ENCODE measurements around the gene PNKP. TPM values are rescaled to one million over a fixed set of nuclear protein-coding genes. Genes with fewer than 3 reads are reported as not detected.

PNKP gene
- total RNA-seq, 1 donor from 2014 or later = 46.3 TPM

DNA sequence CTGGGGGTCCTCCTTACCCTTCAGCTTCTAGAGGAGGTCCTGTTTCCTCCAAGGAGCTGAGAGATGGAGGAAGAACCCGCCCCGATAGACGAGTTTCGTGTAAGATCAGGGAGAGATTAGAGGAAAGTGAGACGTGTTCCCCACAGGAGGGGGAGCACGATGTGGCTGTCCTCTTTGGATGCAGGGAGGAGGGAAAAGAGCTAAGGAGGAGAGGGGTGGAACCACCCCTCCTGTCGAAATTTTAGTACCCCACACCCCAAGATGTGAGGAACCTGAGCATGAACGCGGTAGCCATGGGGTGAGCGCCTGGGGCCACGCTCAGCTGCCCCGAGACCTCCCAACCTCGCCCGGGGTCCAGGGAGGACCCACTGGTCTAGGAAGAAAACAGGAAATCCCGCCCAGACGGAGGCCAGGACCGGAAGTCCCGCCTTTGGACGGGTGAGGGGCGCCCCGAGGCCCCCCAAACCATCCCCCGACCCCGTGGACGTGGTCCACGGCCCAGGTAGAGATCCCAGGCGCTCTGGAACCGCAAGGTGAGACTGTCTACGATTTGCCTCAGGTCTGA is 8.6 kb upstream of the PNKP start:
- TF ChIP-seq, protein P1, sequence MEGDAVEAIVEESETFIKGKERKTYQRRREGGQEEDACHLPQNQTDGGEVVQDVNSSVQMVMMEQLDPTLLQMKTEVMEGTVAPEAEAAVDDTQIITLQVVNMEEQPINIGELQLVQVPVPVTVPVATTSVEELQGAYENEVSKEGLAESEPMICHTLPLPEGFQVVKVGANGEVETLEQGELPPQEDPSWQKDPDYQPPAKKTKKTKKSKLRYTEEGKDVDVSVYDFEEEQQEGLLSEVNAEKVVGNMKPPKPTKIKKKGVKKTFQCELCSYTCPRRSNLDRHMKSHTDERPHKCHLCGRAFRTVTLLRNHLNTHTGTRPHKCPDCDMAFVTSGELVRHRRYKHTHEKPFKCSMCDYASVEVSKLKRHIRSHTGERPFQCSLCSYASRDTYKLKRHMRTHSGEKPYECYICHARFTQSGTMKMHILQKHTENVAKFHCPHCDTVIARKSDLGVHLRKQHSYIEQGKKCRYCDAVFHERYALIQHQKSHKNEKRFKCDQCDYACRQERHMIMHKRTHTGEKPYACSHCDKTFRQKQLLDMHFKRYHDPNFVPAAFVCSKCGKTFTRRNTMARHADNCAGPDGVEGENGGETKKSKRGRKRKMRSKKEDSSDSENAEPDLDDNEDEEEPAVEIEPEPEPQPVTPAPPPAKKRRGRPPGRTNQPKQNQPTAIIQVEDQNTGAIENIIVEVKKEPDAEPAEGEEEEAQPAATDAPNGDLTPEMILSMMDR (IDR thresholded peaks at IDR 0.05) = no peak
- H3K27me3 ChIP-seq = no peaks in the 10 kb centered on the region
- intact Hi-C loops (cut with DNase I) = loop anchor here (1.0 to 2.0 kb wide), 5 partner anchors 9 to 501 kb away; partner anchors contain the start of genes ATF5, NR1H2, NUP62 and PNKP
- peaks cover 11 to 23% of the 10 kb centered on the region in 2 donors for H3K4me1 ChIP-seq
- peak overlapping the region; percentile 99 for H3K27ac ChIP-seq
- peak in 1 of 2 donors; percentile 81 for DNase-seq (ENCODE audit: low spot score in 2 of 2)
- peak overlapping the region; percentile 85 to 100 for H3K4me3 ChIP-seq
- no peaks in the 10 kb centered on the region for H3K9me3 ChIP-seq
- peaks cover 19 to 24% of the 10 kb centered on the region in 2 donors for H3K36me3 ChIP-seq

DNA sequence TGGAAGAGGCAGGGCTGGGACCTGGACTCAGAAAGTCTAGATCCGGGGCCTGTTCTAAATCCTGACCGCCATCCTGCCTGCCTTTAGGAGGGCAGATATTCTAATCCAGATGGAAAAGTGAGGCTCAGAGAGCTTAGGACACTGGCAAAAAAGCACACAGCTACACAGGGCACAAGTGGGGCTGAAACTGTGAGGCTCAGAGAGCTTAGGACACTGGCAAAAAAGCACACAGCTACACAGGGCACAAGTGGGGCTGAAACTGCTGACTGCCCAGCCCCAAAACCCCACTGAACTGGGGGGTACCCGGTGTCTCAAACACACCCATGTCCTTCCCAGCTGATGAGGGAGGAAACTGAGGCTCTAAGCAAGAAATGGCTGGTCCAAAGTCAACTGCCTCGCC is 7.8 kb upstream of the PNKP start:
- H3K4me3 ChIP-seq = peak overlapping the region; percentile 85 to 100
- H3K36me3 ChIP-seq = peaks cover 11 to 18% of the 10 kb centered on the region in 2 donors
- peak overlapping the region; percentile 99 for H3K27ac ChIP-seq
- intact Hi-C loops (cut with DNase I) = no loop called here
- peaks cover 11 to 29% of the 10 kb centered on the region in 2 donors for H3K4me1 ChIP-seq
- H3K27me3 ChIP-seq = no peaks in the 10 kb centered on the region
- TF ChIP-seq, protein P1 (IDR thresholded peaks at IDR 0.05) = no peak
- no peak for DNase-seq (ENCODE audit: low spot score in 2 of 2)
- H3K9me3 ChIP-seq = no peaks in the 10 kb centered on the region

DNA sequence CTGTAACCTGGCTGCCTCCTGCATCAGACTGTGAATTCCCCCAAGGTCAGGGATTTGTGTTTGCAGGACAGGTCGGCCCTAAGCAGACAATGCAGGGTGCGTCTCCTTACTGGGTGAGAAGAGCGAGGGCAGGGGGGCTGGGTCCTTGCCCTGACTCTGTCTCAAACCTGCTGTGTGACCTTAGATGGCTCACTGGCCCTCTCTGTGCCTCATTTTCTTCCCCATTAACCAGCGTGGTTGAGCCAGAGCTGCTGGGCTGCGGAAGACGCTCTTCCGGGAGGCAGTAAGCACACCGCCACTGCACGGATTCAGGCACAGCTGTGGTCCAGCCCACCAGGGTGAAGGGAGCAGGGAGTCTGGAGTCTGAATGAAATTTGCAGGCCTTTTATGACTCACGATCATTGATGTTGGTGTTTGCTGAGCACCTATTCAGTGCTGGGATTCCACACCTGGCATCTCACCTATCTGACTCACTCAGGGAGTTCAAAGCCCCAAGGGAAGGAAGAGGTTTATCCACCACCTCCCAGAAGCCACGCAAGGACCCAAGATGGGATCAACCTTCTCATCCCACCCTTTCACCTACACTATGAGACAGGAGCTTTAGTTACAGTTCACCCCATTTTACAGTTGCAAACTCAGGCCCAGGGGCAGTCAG is 7.3 kb upstream of the PNKP start:
- Histone ChIP-seq H3K36me3 (peaks cover 8 to 12% of the 10 kb centered on the region in 2 donors), H3K4me1 (peaks cover 11 to 33% of the 10 kb centered on the region in 2 donors), H3K4me3 (no peak overlapping the region), H3K27me3 (no peaks in the 10 kb centered on the region), H3K27ac (peak overlapping the region in 1 of 2 donors; percentile 99), H3K9me3 (no peaks in the 10 kb centered on the region)
- intact Hi-C loops (cut with DNase I) = no loop called here
- no peak for DNase-seq (ENCODE audit: low spot score in 2 of 2)
- TF ChIP-seq, protein P1 (IDR thresholded peaks at IDR 0.05) = no peak

DNA sequence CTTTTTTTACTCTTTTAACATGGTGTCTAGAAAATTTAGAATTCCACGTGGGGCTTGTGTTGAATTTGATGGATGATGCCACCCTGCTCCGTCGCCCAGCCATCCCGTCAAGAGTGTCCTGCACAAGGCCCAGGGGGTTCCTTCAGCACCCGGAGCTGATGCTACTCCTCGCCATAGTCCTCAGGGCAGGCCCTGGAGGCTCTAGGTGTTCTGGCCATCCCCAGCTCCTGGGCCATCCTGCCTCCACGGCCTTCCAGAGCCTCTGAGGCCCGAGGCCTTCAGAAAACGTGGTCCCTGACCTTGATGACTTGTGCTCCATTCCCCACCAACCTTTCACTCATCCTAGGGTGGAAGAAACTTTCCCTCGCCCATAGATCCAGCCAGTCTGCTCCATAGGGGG is 6.5 kb upstream of the PNKP start:
- intact Hi-C loops (cut with DNase I) = no loop called here
- H3K27ac ChIP-seq = no peak overlapping the region
- peaks cover 8 to 30% of the 10 kb centered on the region in 2 donors for H3K4me1 ChIP-seq
- H3K4me3 ChIP-seq = no peak overlapping the region
- peaks cover under 1 to 6% of the 10 kb centered on the region in 2 donors for H3K36me3 ChIP-seq
- DNase-seq (ENCODE audit: low spot score in 2 of 2) = no peak
- H3K9me3 ChIP-seq = no peaks in the 10 kb centered on the region
- H3K27me3 ChIP-seq = no peaks in the 10 kb centered on the region
- TF ChIP-seq, protein P1 (IDR thresholded peaks at IDR 0.05) = no peak

DNA sequence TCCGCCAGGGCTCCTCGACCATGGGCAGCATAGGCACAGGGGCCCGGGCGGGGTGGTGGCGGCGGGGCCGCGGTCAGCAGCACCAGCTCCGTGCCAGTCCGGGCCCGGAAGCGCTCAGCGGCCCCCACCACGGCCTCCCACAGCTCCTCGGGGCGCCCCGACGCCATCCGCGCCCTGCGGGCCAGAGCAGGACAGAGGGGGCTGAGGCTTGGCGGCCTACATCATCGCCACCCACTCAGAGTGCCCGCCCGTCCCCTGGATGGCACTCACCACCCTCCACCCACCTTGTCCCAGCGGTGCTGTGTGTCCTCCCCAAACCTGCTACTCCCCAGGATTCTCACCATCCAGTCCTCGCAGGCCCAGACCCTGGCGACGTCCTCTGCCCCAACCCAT is 5.7 kb upstream of the PNKP start:
- no peak overlapping the region for H3K27ac ChIP-seq
- no peaks in the 10 kb centered on the region for H3K9me3 ChIP-seq
- no peak overlapping the region for H3K4me3 ChIP-seq
- no peak for DNase-seq (ENCODE audit: low spot score in 2 of 2)
- intact Hi-C loops (cut with DNase I) = no loop called here
- peaks cover 4 to 29% of the 10 kb centered on the region in 2 donors for H3K4me1 ChIP-seq
- H3K36me3 ChIP-seq = peaks cover 0 to 6% of the 10 kb centered on the region in 2 donors
- H3K27me3 ChIP-seq = no peaks in the 10 kb centered on the region
- TF ChIP-seq, protein P1 (IDR thresholded peaks at IDR 0.05) = no peak

Measured in ascending aorta (tissue), 2 donors.